ENCODE measurements around the gene HAVCR1.

Gene HAVCR1

DNA sequence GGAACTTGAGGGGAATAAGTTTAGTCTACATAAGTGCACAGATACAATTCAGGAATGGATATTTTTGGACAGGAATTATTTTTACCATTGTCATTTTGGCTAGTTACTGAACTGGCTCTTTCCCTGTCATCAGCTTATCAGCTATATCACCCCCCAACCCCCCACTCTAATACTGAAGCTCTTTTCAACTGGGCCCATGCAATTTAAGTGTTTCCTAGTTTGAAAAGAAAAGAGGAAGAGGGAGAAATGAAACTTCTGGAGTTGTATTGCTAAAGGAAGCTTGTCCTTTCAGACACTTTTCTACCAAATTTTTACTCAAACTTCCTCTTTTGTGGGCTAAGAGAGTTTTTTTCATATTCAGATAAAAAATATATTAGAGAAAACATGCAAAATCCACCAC, 77.4 kb downstream of the HAVCR1 start:
- no peak for DNase-seq
